HL-60 (cell line): ENCODE data around the gene PAQR3.

Source experiments
- GABPA ChIP-seq: IDR thresholded peaks from 2 replicates; pipeline ENCODE4 v1.6.1; 2012; ENCODE audit warnings: low read depth
- POLR2AphosphoS5 ChIP-seq: IDR thresholded peaks from 2 replicates; pipeline ENCODE4 v1.6.1; 2012; ENCODE audit warnings: low read depth
- SPI1 ChIP-seq: IDR thresholded peaks from 2 replicates; pipeline ENCODE4 v1.6.1; 2012; ENCODE audit warnings: low read depth, mild to moderate bottlenecking, borderline replicate concordance
- TF ChIP-seq, protein P1 (sequence below): IDR thresholded peaks from one replicate; pipeline ENCODE4 v1.5.1; 2011; ENCODE audit warnings: low read length, control low read depth, inconsistent platforms; ENCODE audit not compliant: insufficient read depth
- TF ChIP-seq, protein P2 (sequence below): IDR thresholded peaks from 2 replicates; pipeline ENCODE4 v1.6.1; 2012; ENCODE audit warnings: low read depth; ENCODE audit not compliant: insufficient replicate concordance

- TF ChIP-seq POLR2AphosphoS5 (no peak), GABPA (no peak), SPI1 (no peak)
- TF ChIP-seq, protein P1, sequence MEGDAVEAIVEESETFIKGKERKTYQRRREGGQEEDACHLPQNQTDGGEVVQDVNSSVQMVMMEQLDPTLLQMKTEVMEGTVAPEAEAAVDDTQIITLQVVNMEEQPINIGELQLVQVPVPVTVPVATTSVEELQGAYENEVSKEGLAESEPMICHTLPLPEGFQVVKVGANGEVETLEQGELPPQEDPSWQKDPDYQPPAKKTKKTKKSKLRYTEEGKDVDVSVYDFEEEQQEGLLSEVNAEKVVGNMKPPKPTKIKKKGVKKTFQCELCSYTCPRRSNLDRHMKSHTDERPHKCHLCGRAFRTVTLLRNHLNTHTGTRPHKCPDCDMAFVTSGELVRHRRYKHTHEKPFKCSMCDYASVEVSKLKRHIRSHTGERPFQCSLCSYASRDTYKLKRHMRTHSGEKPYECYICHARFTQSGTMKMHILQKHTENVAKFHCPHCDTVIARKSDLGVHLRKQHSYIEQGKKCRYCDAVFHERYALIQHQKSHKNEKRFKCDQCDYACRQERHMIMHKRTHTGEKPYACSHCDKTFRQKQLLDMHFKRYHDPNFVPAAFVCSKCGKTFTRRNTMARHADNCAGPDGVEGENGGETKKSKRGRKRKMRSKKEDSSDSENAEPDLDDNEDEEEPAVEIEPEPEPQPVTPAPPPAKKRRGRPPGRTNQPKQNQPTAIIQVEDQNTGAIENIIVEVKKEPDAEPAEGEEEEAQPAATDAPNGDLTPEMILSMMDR = no peak
- TF ChIP-seq, protein P2, sequence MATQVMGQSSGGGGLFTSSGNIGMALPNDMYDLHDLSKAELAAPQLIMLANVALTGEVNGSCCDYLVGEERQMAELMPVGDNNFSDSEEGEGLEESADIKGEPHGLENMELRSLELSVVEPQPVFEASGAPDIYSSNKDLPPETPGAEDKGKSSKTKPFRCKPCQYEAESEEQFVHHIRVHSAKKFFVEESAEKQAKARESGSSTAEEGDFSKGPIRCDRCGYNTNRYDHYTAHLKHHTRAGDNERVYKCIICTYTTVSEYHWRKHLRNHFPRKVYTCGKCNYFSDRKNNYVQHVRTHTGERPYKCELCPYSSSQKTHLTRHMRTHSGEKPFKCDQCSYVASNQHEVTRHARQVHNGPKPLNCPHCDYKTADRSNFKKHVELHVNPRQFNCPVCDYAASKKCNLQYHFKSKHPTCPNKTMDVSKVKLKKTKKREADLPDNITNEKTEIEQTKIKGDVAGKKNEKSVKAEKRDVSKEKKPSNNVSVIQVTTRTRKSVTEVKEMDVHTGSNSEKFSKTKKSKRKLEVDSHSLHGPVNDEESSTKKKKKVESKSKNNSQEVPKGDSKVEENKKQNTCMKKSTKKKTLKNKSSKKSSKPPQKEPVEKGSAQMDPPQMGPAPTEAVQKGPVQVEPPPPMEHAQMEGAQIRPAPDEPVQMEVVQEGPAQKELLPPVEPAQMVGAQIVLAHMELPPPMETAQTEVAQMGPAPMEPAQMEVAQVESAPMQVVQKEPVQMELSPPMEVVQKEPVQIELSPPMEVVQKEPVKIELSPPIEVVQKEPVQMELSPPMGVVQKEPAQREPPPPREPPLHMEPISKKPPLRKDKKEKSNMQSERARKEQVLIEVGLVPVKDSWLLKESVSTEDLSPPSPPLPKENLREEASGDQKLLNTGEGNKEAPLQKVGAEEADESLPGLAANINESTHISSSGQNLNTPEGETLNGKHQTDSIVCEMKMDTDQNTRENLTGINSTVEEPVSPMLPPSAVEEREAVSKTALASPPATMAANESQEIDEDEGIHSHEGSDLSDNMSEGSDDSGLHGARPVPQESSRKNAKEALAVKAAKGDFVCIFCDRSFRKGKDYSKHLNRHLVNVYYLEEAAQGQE = no peak
Measured at GRCh38 chr4:78926826-78927225, 12.4 kb downstream of the PAQR3 start.
